ENCODE results near the gene GRIA1. TPM values are rescaled to one million over a fixed set of nuclear protein-coding genes. Genes with fewer than 3 reads are reported as not detected.

Gene GRIA1
- total and polyA plus RNA-seq, 2 of the 13 experiments (the other 11 are each of a cell fraction or from before 2014, with no cell fraction given) = not detected

GRCh38 chr5:153491038-153491744, 721 bp downstream of the GRIA1 start:
- FAIRE-seq (no peak), ATAC-seq (no peak), DNase-seq (ENCODE audit: low spot score) (no peak)
- no TSS peak for BruUV-seq (replicated peaks)
- peaks cover 0 to 20% of the 10 kb centered on the region in 2 experiments; a peak in 4 of 5 replicates for H3K27me3 ChIP-seq (ENCODE audit: control insufficient read depth in 1 of 2, insufficient read depth in 2 of 2, low read length in 2 of 2)
- H3K4me3 ChIP-seq (replicated peaks in 1 of 3; ENCODE audit: insufficient read depth in 1 of 3, low read depth in 2 of 3, low read length in 3 of 3) = no peak overlapping the region
- H3K4me2 ChIP-seq (ENCODE audit: low read depth, low read length) = no peak overlapping the region
- intact Hi-C loops (cut with micrococcal nuclease; ENCODE audit: unreplicated experiment) = no loop called here
- POLR2A ChIA-PET = no interaction called here
- no peaks in the 10 kb centered on the region for H3K9me3 ChIP-seq (ENCODE audit: low read length)
- in situ Hi-C loops (cut with HindIII; ENCODE audit: extremely low pct_ligation_motif_present, low pct_unique_long_range_greater_than_20kb) = no loop called here
- no peak overlapping the region for H3K9ac ChIP-seq (ENCODE audit: insufficient read depth, low read depth, low read length)
- H3K79me2 ChIP-seq (ENCODE audit: insufficient read depth, low read length) = no peaks in the 10 kb centered on the region
- 3% methylated on average over 14 of the region's 14 CpGs for WGBS (ENCODE audit: low lambda C conversion rate)
- no peak overlapping the region for H3K27ac ChIP-seq (ENCODE audit: extremely low read length, insufficient read depth, low read length)
- H3K4me1 ChIP-seq (ENCODE audit: insufficient read depth, low read length) = no peaks in the 10 kb centered on the region
- H2AFZ ChIP-seq (ENCODE audit: low read length) = no peak overlapping the region
- no peaks in the 10 kb centered on the region for H3K36me3 ChIP-seq (replicated peaks in 1 of 2; ENCODE audit: control insufficient read depth in 1 of 2, insufficient read depth in 2 of 2, low read length in 2 of 2)
- TF ChIP-seq ZNF564 (CRISPR knock-in tag; IDR thresholded peaks at IDR 0.05) = no peak
- TF ChIP-seq CCAR2 (optimal IDR thresholded peaks at IDR 0.05; ENCODE audit: low read depth, low read length) = no peak
- TF ChIP-seq, protein P1, sequence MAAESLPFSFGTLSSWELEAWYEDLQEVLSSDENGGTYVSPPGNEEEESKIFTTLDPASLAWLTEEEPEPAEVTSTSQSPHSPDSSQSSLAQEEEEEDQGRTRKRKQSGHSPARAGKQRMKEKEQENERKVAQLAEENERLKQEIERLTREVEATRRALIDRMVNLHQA (CRISPR knock-in tag; IDR thresholded peaks at IDR 0.05) = no peak
- TF ChIP-seq, protein P2, sequence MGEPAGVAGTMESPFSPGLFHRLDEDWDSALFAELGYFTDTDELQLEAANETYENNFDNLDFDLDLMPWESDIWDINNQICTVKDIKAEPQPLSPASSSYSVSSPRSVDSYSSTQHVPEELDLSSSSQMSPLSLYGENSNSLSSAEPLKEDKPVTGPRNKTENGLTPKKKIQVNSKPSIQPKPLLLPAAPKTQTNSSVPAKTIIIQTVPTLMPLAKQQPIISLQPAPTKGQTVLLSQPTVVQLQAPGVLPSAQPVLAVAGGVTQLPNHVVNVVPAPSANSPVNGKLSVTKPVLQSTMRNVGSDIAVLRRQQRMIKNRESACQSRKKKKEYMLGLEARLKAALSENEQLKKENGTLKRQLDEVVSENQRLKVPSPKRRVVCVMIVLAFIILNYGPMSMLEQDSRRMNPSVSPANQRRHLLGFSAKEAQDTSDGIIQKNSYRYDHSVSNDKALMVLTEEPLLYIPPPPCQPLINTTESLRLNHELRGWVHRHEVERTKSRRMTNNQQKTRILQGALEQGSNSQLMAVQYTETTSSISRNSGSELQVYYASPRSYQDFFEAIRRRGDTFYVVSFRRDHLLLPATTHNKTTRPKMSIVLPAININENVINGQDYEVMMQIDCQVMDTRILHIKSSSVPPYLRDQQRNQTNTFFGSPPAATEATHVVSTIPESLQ (CRISPR knock-in tag; conservative IDR thresholded peaks at IDR 0.05) = no peak
- no peak for TF ChIP-seq ZNF275 (CRISPR knock-in tag; IDR thresholded peaks at IDR 0.05; ENCODE audit: borderline replicate concordance)
- TF ChIP-seq, protein P3, sequence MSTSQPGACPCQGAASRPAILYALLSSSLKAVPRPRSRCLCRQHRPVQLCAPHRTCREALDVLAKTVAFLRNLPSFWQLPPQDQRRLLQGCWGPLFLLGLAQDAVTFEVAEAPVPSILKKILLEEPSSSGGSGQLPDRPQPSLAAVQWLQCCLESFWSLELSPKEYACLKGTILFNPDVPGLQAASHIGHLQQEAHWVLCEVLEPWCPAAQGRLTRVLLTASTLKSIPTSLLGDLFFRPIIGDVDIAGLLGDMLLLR (CRISPR knock-in tag; IDR thresholded peaks at IDR 0.05) = no peak
- TF ChIP-seq ZNF180 (CRISPR knock-in tag; IDR thresholded peaks at IDR 0.05; ENCODE audit: borderline replicate concordance, low read depth) = no peak
- TF ChIP-seq HDAC1 (CRISPR knock-in tag; IDR thresholded peaks at IDR 0.05) = no peak
- no peak for TF ChIP-seq REST (IDR thresholded peaks at IDR 0.05; ENCODE audit: borderline replicate concordance in 1 of 2, low read depth in 1 of 2, low read length in 2 of 2)
- CTCF ChIA-PET (ENCODE audit: low intra/inter-chr PET ratio, low total read pairs) = no interaction called here
- H4K20me1 ChIP-seq (ENCODE audit: insufficient read depth, low read length) = no peaks in the 10 kb centered on the region
